Measurements from ENCODE around the gene G6PC1. TPM values are rescaled to one million over a fixed set of nuclear protein-coding genes. Genes with fewer than 3 reads are reported as not detected.

The G6PC1 gene
- total and polyA plus RNA-seq, 2 of the 13 experiments (the other 11 are each of a cell fraction or from before 2014, with no cell fraction given), result 1.7 to 37.9 TPM

DNA sequence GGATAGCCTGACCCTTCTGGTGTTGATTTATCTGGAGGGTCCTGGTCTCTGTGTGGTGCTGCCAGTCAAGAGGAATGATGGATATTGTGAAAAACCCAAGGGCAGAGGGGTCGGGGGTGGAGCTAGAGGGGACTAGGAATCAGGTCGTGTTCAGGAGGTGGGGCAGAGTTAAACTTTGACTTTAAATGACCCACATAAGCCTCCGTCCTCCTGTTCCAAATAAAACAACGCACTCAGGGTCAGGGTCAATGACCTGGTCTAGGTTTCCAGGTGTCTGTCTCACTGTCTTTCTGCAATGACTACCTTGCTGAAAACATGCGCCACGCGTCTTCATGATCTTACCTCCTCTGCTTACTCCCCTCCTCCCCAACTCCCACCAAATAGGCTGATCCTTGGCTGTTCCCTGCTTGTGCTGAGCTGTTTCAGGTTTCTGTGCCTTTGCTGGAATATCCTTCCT lies 34.9 kb upstream of the G6PC1 start (continued):
- TF ChIP-seq ZNF282 (IDR thresholded peaks at IDR 0.05; ENCODE audit: partially characterized antibody) (no peak), GFI1 (CRISPR knock-in tag; IDR thresholded peaks at IDR 0.05; ENCODE audit: borderline replicate concordance) (peak; percentile 90), ARNT2 (CRISPR knock-in tag; IDR thresholded peaks at IDR 0.05; ENCODE audit: low read depth) (no peak), ZNF335 (CRISPR knock-in tag; IDR thresholded peaks at IDR 0.05) (no peak), NRL (CRISPR knock-in tag; IDR thresholded peaks at IDR 0.05; ENCODE audit: borderline replicate concordance) (no peak), NCOR1 (IDR thresholded peaks at IDR 0.05; ENCODE audit: borderline replicate concordance, low read length) (peak; percentile 74; the same call in 1 of the 2 replicates), ERF (CRISPR knock-in tag; IDR thresholded peaks at IDR 0.05) (peak; percentile 79), PRMT3 (CRISPR knock-in tag; IDR thresholded peaks at IDR 0.05; ENCODE audit: borderline replicate concordance, low read depth) (no peak), PRPF4 (IDR thresholded peaks at IDR 0.05; ENCODE audit: low read depth, low read length, poor library complexity, severe bottlenecking) (no peak), ZNF660 (CRISPR knock-in tag; IDR thresholded peaks at IDR 0.05; ENCODE audit: borderline replicate concordance, low read depth) (no peak), NCOA2 (CRISPR knock-in tag; IDR thresholded peaks at IDR 0.05) (peak; percentile 63; the same call in 1 of the 2 replicates), ZKSCAN1 (IDR thresholded peaks at IDR 0.05; ENCODE audit: low read length) (no peak), PTBP1 (IDR thresholded peaks at IDR 0.05; ENCODE audit: low read depth, low read length, poor library complexity, severe bottlenecking) (no peak)
- TF ChIP-seq, protein P1, sequence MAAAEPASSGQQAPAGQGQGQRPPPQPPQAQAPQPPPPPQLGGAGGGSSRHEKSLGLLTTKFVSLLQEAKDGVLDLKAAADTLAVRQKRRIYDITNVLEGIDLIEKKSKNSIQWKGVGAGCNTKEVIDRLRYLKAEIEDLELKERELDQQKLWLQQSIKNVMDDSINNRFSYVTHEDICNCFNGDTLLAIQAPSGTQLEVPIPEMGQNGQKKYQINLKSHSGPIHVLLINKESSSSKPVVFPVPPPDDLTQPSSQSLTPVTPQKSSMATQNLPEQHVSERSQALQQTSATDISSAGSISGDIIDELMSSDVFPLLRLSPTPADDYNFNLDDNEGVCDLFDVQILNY (CRISPR knock-in tag; conservative IDR thresholded peaks at IDR 0.05), result no peak
- TF ChIP-seq, protein P2, sequence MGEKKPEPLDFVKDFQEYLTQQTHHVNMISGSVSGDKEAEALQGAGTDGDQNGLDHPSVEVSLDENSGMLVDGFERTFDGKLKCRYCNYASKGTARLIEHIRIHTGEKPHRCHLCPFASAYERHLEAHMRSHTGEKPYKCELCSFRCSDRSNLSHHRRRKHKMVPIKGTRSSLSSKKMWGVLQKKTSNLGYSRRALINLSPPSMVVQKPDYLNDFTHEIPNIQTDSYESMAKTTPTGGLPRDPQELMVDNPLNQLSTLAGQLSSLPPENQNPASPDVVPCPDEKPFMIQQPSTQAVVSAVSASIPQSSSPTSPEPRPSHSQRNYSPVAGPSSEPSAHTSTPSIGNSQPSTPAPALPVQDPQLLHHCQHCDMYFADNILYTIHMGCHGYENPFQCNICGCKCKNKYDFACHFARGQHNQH (CRISPR knock-in tag; IDR thresholded peaks at IDR 0.05), result no peak
- TF ChIP-seq, protein P3, sequence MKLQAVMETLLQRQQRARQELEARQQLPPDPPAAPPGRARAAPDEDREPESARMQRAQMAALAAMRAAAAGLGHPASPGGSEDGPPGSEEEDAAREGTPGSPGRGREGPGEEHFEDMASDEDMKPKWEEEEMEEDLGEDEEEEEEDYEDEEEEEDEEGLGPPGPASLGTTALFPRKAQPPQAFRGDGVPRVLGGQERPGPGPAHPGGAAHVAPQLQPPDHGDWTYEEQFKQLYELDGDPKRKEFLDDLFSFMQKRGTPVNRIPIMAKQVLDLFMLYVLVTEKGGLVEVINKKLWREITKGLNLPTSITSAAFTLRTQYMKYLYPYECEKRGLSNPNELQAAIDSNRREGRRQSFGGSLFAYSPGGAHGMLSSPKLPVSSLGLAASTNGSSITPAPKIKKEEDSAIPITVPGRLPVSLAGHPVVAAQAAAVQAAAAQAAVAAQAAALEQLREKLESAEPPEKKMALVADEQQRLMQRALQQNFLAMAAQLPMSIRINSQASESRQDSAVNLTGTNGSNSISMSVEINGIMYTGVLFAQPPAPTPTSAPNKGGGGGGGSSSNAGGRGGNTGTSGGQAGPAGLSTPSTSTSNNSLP (IDR thresholded peaks at IDR 0.05; ENCODE audit: low read depth, low read length), result no peak
- TF ChIP-seq, protein P4, sequence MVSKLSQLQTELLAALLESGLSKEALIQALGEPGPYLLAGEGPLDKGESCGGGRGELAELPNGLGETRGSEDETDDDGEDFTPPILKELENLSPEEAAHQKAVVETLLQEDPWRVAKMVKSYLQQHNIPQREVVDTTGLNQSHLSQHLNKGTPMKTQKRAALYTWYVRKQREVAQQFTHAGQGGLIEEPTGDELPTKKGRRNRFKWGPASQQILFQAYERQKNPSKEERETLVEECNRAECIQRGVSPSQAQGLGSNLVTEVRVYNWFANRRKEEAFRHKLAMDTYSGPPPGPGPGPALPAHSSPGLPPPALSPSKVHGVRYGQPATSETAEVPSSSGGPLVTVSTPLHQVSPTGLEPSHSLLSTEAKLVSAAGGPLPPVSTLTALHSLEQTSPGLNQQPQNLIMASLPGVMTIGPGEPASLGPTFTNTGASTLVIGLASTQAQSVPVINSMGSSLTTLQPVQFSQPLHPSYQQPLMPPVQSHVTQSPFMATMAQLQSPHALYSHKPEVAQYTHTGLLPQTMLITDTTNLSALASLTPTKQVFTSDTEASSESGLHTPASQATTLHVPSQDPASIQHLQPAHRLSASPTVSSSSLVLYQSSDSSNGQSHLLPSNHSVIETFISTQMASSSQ (IDR thresholded peaks at IDR 0.05; ENCODE audit: low read depth), result peak; percentile 80
- TF ChIP-seq, protein P4 (CRISPR knock-in tag; IDR thresholded peaks at IDR 0.05; ENCODE audit: borderline replicate concordance), result peak; percentile 79; the same call in 1 of the 2 replicates
- TF ChIP-seq, protein P5, sequence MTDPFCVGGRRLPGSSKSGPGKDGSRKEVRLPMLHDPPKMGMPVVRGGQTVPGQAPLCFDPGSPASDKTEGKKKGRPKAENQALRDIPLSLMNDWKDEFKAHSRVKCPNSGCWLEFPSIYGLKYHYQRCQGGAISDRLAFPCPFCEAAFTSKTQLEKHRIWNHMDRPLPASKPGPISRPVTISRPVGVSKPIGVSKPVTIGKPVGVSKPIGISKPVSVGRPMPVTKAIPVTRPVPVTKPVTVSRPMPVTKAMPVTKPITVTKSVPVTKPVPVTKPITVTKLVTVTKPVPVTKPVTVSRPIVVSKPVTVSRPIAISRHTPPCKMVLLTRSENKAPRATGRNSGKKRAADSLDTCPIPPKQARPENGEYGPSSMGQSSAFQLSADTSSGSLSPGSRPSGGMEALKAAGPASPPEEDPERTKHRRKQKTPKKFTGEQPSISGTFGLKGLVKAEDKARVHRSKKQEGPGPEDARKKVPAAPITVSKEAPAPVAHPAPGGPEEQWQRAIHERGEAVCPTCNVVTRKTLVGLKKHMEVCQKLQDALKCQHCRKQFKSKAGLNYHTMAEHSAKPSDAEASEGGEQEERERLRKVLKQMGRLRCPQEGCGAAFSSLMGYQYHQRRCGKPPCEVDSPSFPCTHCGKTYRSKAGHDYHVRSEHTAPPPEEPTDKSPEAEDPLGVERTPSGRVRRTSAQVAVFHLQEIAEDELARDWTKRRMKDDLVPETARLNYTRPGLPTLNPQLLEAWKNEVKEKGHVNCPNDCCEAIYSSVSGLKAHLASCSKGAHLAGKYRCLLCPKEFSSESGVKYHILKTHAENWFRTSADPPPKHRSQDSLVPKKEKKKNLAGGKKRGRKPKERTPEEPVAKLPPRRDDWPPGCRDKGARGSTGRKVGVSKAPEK (CRISPR knock-in tag; IDR thresholded peaks at IDR 0.05; ENCODE audit: borderline replicate concordance), result no peak

Measured in HepG2 (cell line).